Measurements from ENCODE around the gene ESYT2.

Gene ESYT2

GRCh38 chr7:158771213-158771834, 58.0 kb downstream of the ESYT2 start:
- H3K27me3 Mint-ChIP-seq: no peaks in the 10 kb centered on the region
- H3K4me3 Mint-ChIP-seq: no peak overlapping the region
- H3K4me1 Mint-ChIP-seq (ENCODE audit: low read depth): no peaks in the 10 kb centered on the region
- H3K27ac Mint-ChIP-seq: no peak overlapping the region
- H3K36me3 Mint-ChIP-seq (ENCODE audit: low read depth): peaks cover 59% of the 10 kb centered on the region
- H3K9me3 Mint-ChIP-seq: no peaks in the 10 kb centered on the region
- intact Hi-C loops (cut with micrococcal nuclease): no loop called here

GRCh38 chr7:158767707-158768106, 61.6 kb downstream of the ESYT2 start:
- Mint-ChIP-seq H3K4me3 (no peak overlapping the region), H3K4me1 (ENCODE audit: low read depth) (no peaks in the 10 kb centered on the region), H3K27me3 (no peaks in the 10 kb centered on the region), H3K9me3 (no peaks in the 10 kb centered on the region), H3K36me3 (ENCODE audit: low read depth) (peaks cover 68% of the 10 kb centered on the region), H3K27ac (no peak overlapping the region)
- intact Hi-C loops (cut with micrococcal nuclease): no loop called here

DNA sequence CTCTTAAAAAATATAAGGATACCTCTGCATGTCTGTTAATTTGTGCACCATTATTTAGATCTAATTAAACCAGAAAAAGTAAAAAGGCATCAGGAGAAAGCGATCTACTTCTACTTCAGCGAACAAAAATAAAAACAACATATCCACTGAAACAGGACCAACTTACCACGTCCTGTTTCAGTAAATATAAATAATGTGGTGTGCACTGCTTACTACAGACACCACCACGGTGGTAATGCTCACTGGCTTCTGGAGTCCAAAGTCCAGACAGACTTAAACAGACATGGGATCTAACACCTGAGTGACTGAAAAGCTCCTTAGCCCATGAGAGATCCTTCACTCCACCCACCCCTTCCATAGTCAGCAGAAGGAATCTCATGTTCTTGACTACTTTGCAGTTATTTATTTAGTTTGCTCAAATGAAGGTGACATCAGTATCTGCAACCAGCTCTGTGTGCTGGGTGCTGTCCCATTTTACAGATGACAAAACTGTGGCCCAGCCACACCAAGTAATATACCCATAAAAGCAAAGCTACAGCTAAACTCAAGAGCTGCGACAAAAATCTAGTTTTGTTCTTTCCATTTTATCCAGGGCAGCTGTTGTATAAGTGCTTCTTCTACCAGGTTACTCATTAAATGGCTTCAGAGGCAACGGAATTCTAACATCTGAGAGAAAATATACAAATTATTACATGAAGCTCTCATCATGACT, 62.6 kb downstream of the ESYT2 start:
- no peaks in the 10 kb centered on the region for H3K4me1 Mint-ChIP-seq (ENCODE audit: low read depth)
- H3K27me3 Mint-ChIP-seq: no peaks in the 10 kb centered on the region
- H3K36me3 Mint-ChIP-seq (ENCODE audit: low read depth): peaks cover 69% of the 10 kb centered on the region
- intact Hi-C loops (cut with micrococcal nuclease): no loop called here
- no peak overlapping the region for H3K27ac Mint-ChIP-seq
- no peaks in the 10 kb centered on the region for H3K9me3 Mint-ChIP-seq
- no peak overlapping the region for H3K4me3 Mint-ChIP-seq

DNA sequence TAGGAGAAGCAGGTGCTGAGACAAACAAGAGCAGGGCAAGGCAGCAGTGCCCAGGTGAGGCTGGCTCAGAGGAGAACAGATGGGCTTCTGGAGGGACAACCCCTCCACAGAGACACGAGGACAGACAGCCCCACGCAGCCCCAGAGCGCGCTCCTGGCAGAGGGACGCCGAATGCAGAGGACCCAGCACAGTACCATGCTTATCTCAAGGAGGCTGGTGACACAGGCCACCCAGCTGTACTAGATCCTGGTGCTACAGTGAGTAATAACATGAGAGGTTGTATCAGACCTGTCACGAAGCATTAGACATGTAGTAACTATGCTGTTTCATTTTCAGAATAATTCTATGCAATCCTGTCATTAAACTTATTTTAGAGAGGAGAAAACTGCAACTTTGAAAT, 64.3 kb downstream of the ESYT2 start:
- H3K4me3 Mint-ChIP-seq: no peak overlapping the region
- H3K36me3 Mint-ChIP-seq (ENCODE audit: low read depth): peaks cover 78% of the 10 kb centered on the region
- H3K27me3 Mint-ChIP-seq: no peaks in the 10 kb centered on the region
- intact Hi-C loops (cut with micrococcal nuclease): no loop called here
- no peaks in the 10 kb centered on the region for H3K9me3 Mint-ChIP-seq
- H3K4me1 Mint-ChIP-seq (ENCODE audit: low read depth): no peaks in the 10 kb centered on the region
- H3K27ac Mint-ChIP-seq: no peak overlapping the region

- H3K4me1 Mint-ChIP-seq (ENCODE audit: low read depth): no peaks in the 10 kb centered on the region
- peaks cover 83% of the 10 kb centered on the region for H3K36me3 Mint-ChIP-seq (ENCODE audit: low read depth)
- intact Hi-C loops (cut with micrococcal nuclease): no loop called here
- H3K4me3 Mint-ChIP-seq: no peak overlapping the region
- H3K9me3 Mint-ChIP-seq: no peaks in the 10 kb centered on the region
- H3K27ac Mint-ChIP-seq: no peak overlapping the region
- H3K27me3 Mint-ChIP-seq: no peaks in the 10 kb centered on the region
Measured at GRCh38 chr7:158763454-158764033, 65.8 kb downstream of the ESYT2 start.

- peaks cover 92% of the 10 kb centered on the region for H3K36me3 Mint-ChIP-seq (ENCODE audit: low read depth)
- no peak overlapping the region for H3K27ac Mint-ChIP-seq
- H3K4me1 Mint-ChIP-seq (ENCODE audit: low read depth): no peaks in the 10 kb centered on the region
- intact Hi-C loops (cut with micrococcal nuclease): no loop called here
- no peak overlapping the region for H3K4me3 Mint-ChIP-seq
- no peaks in the 10 kb centered on the region for H3K27me3 Mint-ChIP-seq
- H3K9me3 Mint-ChIP-seq: no peaks in the 10 kb centered on the region
Measured at GRCh38 chr7:158761945-158762344, 67.4 kb downstream of the ESYT2 start.

DNA sequence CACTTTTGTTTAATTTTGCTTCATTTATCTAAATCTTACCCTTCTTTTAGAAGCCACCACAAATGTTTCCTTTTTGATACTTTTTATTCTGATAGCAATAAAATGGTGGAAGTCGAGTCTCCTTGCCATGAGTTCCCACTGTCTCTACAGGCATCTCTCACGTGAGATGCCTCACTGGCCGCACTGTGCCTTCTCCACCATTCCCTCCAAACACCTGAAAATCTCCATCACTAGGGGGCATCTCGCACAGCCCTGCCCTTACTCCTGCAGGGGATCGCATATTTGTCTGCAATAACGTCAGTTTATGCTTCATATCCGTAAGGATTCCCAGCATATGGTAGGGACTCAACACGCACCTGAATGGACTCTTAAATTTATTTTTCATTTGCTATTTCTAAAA, 68.4 kb downstream of the ESYT2 start:
- Mint-ChIP-seq H3K27me3 (no peaks in the 10 kb centered on the region), H3K27ac (no peak overlapping the region)
- intact Hi-C loops (cut with micrococcal nuclease): no loop called here

DNA sequence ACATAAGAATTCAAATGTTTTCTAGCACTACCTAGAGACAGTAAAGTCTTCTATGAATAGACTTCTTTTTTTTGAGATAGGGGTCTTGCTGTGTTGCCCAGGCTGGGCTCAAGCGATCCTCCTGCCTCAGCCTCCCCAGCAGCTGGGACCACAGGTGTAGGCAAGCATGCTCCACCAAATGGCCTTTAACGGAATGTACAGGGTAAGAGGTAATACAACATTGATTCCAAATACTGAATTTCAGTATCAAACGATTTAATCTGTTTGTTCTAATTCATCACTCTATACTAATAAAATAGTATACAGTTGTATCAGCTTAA, 68.9 kb downstream of the ESYT2 start:
- intact Hi-C loops (cut with micrococcal nuclease): no loop called here
- Mint-ChIP-seq H3K4me1 (ENCODE audit: low read depth) (no peaks in the 10 kb centered on the region), H3K27me3 (no peaks in the 10 kb centered on the region), H3K9me3 (no peaks in the 10 kb centered on the region), H3K36me3 (ENCODE audit: low read depth) (peaks cover 89% of the 10 kb centered on the region), H3K4me3 (no peak overlapping the region), H3K27ac (no peak overlapping the region)

More for the DNA sequence above, 68.4 kb downstream of the ESYT2 start:
- no peaks in the 10 kb centered on the region for H3K4me1 Mint-ChIP-seq (ENCODE audit: low read depth)
- peaks cover 92% of the 10 kb centered on the region for H3K36me3 Mint-ChIP-seq (ENCODE audit: low read depth)
- no peaks in the 10 kb centered on the region for H3K9me3 Mint-ChIP-seq
- no peak overlapping the region for H3K4me3 Mint-ChIP-seq

DNA sequence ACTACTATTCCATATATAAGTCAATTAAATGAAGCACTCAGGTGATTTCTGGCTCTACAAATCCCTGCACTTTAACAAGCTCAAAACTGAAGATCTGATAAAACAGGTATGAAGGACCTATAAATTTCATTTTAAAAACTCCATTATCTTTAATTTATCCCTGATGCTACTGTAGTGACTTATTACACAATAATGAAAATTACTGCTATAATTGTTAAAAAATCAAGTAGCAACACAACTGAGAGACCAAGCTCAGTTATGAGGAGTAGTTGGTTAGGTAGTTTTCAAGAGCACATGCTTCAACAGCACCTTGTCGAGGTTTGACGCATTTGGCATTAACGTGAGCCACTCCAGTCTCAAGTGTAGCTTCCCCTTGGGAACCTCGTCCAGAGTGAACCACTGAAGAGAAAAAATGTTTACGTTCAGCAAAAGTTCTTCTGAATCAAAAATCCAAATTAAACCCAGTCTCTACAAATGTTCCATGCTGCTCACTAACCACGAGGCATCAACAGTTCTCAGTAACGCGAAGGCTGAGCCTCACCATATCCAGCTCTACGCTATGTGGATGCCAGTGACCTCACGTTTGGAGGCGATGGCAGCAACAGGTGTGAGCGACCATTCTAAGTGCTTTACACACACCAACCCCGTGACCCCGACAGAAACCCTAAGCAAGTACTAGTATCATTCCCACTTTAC, 69.4 kb downstream of the ESYT2 start:
- Mint-ChIP-seq H3K27me3 (no peaks in the 10 kb centered on the region), H3K4me3 (no peak overlapping the region), H3K4me1 (ENCODE audit: low read depth) (no peaks in the 10 kb centered on the region), H3K36me3 (ENCODE audit: low read depth) (peaks cover 89% of the 10 kb centered on the region), H3K9me3 (no peaks in the 10 kb centered on the region), H3K27ac (no peak overlapping the region)
- intact Hi-C loops (cut with micrococcal nuclease): no loop called here

DNA sequence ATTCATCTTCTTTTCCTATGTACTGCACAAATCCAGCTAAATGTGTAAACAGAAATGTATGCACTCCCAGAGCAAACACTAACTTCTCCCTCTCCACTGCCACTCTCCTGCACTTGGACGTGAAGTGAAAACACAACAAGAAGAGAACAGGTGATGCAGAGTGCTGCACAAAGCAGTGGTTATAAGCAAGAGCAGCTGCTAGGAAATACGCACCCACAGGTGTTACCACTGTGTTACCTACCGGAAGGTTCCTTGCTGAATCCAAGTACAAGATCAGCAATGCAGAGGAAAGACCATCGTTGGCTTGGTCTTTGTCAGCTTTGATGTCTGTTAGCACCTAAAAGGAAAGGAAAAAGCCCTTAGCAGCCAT, 70.1 kb downstream of the ESYT2 start:
- intact Hi-C loops (cut with micrococcal nuclease): no loop called here

GRCh38 chr7:158758586-158759244, 70.6 kb downstream of the ESYT2 start:
- Mint-ChIP-seq H3K9me3 (no peaks in the 10 kb centered on the region), H3K4me1 (ENCODE audit: low read depth) (no peaks in the 10 kb centered on the region), H3K4me3 (no peak overlapping the region), H3K27me3 (no peaks in the 10 kb centered on the region), H3K27ac (no peak overlapping the region), H3K36me3 (ENCODE audit: low read depth) (peaks cover 89% of the 10 kb centered on the region)
- intact Hi-C loops (cut with micrococcal nuclease): no loop called here

More for the DNA sequence above, 70.1 kb downstream of the ESYT2 start:
- no peaks in the 10 kb centered on the region for H3K27me3 Mint-ChIP-seq
- H3K27ac Mint-ChIP-seq: no peak overlapping the region
- no peaks in the 10 kb centered on the region for H3K9me3 Mint-ChIP-seq
- no peak overlapping the region for H3K4me3 Mint-ChIP-seq
- H3K4me1 Mint-ChIP-seq (ENCODE audit: low read depth): no peaks in the 10 kb centered on the region
- H3K36me3 Mint-ChIP-seq (ENCODE audit: low read depth): peaks cover 89% of the 10 kb centered on the region

DNA sequence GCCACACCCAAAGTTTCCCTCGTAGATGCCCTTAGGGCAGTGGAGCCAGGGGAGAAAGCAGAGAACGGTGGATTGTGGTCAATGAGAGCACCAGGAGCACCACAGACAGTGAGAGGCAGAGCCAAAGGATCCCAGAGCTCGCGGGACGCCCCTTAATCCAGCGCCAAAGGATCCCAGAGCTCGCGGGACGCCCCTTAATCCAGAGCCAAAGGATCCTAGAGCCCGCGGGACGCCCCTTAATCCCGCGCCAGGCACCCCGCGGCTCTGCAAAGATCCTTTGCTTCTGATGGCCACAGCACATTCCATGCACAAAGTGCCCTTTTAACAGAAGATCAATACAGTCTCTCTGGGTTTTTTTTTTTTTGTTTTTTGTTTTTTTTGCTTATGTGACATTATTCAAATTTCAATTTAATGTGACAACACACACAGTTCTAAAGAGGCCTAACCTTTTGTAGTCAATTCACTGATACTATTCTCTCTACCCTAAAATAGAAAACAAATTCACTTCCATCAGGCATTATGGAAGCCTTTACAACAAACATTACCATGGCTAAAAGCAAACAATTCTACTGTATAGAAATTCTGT, 71.8 kb downstream of the ESYT2 start:
- intact Hi-C loops (cut with micrococcal nuclease): no loop called here
- no peaks in the 10 kb centered on the region for H3K9me3 Mint-ChIP-seq
- H3K4me3 Mint-ChIP-seq: no peak overlapping the region
- H3K4me1 Mint-ChIP-seq (ENCODE audit: low read depth): no peaks in the 10 kb centered on the region
- no peaks in the 10 kb centered on the region for H3K27me3 Mint-ChIP-seq
- no peak overlapping the region for H3K27ac Mint-ChIP-seq
- H3K36me3 Mint-ChIP-seq (ENCODE audit: low read depth): peaks cover 93% of the 10 kb centered on the region

DNA sequence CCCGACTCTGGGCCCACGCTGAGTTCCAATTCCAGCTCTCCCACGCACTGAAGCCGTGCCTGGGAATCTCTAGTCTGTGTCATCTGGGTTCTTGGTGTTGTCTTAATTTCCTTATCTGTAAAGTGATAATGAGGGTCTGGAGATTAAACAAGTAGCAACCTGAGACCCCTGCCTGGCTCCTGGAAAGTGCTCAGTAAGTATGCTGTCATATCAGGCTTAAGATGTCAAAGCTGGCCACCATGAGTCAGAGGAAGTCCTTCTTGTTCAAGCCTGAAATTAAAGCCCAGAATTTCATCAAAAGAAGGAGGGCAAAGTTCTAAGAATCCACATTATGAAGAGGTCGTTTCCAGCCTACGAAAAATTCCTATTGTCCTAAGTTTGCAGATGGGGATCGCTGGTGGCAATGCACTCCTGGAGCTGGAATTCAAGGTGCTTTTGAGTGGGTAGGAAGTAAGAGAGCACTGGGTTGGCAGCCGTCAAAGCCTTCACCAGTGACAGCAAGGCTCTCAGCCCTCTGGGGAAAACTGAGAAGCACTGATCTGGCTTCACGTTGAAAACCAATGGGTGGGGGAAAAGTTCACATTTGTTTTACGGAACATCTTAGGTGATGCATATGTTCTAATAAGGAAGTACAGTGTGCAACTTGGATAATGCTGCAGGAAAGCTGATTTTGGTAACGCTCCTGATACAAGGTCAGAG, 74.4 kb downstream of the ESYT2 start:
- no peaks in the 10 kb centered on the region for H3K4me1 Mint-ChIP-seq (ENCODE audit: low read depth)
- no peaks in the 10 kb centered on the region for H3K27me3 Mint-ChIP-seq
- H3K9me3 Mint-ChIP-seq: no peaks in the 10 kb centered on the region
- H3K27ac Mint-ChIP-seq: no peak overlapping the region
- H3K36me3 Mint-ChIP-seq (ENCODE audit: low read depth): peaks cover 76% of the 10 kb centered on the region
- intact Hi-C loops (cut with micrococcal nuclease): no loop called here
- no peak overlapping the region for H3K4me3 Mint-ChIP-seq
